Breast epithelium (tissue), 3 donors: ENCODE measurements around the gene BRD9.

Source experiments
- POLR2AphosphoS5 ChIP-seq, 3 donors: sonication (generic); formaldehyde crosslinking; IDR thresholded peaks; one replicate each; pipeline ENCODE4 v1.6.1; 2017; ENCODE audit warnings: antibody characterized with exemption in 3 of 3
- TF ChIP-seq, protein P1 (sequence below), 3 donors: fragments of 450-650 bp; IDR thresholded peaks; one replicate each; pipeline ENCODE4 v1.5.1; 2016 to 2017; ENCODE audit warnings: antibody characterized with exemption in 3 of 3, mild to moderate bottlenecking in 3 of 3, moderate library complexity in 3 of 3

DNA sequence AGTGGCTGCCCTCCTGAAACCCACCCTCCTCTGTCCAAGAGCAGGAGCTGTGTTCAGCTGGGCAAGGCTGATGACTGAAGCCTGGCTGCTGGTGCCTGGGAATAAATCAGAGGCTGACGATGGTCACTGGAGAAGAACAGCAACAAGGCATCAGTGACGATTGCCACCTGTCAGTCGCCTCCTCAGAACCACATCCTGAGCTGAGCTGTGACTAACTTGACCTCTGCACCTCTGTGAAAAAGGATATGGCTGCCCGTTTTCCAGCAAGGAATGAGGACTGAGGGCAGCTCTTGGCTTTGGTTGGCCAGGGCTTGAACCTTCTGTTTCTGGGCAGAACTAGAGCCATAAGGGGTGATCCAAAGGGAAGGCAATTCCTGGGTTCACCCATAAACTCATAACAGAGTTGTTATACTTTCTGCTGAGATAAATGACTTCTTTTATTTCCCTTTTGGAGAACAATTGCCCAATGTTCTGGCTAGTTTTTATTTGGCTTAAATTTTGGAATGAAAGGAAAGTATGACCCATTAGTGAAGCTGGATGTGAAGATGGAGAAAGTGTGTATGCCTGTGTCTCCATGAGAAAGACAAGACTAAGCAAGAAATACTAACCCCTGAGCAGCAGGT lies 40.1 kb upstream of the BRD9 start:
- TF ChIP-seq, protein P1, sequence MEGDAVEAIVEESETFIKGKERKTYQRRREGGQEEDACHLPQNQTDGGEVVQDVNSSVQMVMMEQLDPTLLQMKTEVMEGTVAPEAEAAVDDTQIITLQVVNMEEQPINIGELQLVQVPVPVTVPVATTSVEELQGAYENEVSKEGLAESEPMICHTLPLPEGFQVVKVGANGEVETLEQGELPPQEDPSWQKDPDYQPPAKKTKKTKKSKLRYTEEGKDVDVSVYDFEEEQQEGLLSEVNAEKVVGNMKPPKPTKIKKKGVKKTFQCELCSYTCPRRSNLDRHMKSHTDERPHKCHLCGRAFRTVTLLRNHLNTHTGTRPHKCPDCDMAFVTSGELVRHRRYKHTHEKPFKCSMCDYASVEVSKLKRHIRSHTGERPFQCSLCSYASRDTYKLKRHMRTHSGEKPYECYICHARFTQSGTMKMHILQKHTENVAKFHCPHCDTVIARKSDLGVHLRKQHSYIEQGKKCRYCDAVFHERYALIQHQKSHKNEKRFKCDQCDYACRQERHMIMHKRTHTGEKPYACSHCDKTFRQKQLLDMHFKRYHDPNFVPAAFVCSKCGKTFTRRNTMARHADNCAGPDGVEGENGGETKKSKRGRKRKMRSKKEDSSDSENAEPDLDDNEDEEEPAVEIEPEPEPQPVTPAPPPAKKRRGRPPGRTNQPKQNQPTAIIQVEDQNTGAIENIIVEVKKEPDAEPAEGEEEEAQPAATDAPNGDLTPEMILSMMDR (IDR thresholded peaks at IDR 0.05), result no peak
- peak in 1 of 3 donors; percentile 13 for TF ChIP-seq POLR2AphosphoS5 (IDR thresholded peaks at IDR 0.05)
